ENCODE measurements around the gene PHAF1.

The PHAF1 gene

DNA sequence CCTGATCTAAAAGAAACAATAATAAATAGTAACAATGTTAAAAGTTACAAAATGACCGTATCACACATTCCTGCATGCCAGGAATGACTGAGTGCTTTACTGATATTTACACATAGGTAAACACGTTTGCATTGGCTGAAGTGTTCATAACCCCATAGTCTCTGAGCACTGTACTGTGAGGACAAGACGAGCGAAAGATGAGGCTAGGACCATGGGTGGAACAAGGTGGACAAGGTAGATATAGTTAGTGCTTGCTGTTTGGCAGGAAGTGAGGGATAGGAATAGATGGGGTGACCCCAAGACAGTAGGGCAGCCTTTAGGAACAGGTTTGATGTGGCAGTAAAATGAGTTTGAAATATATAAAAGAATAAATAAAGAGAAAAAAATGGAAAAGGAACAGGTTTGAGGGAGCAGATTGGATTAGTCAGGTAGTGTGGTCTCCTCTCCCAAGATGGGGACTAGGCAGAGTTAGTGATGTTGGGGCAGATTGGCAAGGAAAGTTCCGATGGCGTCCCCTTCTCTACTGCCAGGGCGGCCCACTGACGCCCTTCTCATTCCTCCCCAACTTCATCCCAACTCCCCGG is 81.8 kb downstream of the PHAF1 start:
- H3K9me2 ChIP-seq (ENCODE audit: low read depth, low read length): no peaks in the 10 kb centered on the region
- peaks cover 31% of the 10 kb centered on the region for H3K36me3 ChIP-seq (ENCODE audit: insufficient read depth, low read length)
- H3K4me2 ChIP-seq (ENCODE audit: low read length): no peak overlapping the region
- no peaks in the 10 kb centered on the region for H4K20me1 ChIP-seq (ENCODE audit: insufficient read depth, low read length)
- H3K4me3 ChIP-seq (ENCODE audit: low read depth, low read length, poor library complexity, severe bottlenecking): no peak overlapping the region
- peaks cover 15% of the 10 kb centered on the region for H3K4me1 ChIP-seq (ENCODE audit: insufficient read depth, low read length, severe bottlenecking)
- TF ChIP-seq, protein P1, sequence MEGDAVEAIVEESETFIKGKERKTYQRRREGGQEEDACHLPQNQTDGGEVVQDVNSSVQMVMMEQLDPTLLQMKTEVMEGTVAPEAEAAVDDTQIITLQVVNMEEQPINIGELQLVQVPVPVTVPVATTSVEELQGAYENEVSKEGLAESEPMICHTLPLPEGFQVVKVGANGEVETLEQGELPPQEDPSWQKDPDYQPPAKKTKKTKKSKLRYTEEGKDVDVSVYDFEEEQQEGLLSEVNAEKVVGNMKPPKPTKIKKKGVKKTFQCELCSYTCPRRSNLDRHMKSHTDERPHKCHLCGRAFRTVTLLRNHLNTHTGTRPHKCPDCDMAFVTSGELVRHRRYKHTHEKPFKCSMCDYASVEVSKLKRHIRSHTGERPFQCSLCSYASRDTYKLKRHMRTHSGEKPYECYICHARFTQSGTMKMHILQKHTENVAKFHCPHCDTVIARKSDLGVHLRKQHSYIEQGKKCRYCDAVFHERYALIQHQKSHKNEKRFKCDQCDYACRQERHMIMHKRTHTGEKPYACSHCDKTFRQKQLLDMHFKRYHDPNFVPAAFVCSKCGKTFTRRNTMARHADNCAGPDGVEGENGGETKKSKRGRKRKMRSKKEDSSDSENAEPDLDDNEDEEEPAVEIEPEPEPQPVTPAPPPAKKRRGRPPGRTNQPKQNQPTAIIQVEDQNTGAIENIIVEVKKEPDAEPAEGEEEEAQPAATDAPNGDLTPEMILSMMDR (IDR thresholded peaks at IDR 0.05; ENCODE audit: low read length): no peak
- no peak for TF ChIP-seq EZH2 (IDR thresholded peaks at IDR 0.05; ENCODE audit: borderline replicate concordance, low read length)
- H3K79me2 ChIP-seq (ENCODE audit: insufficient read depth, low read length): peaks cover 16% of the 10 kb centered on the region
- no peaks in the 10 kb centered on the region for H3K9me3 ChIP-seq (ENCODE audit: low read length)
- no peak overlapping the region for H3K27ac ChIP-seq (ENCODE audit: low read depth, low read length, poor library complexity, severe bottlenecking)
- no peak overlapping the region for H3K9ac ChIP-seq (ENCODE audit: low read length)
- H3K27me3 ChIP-seq (ENCODE audit: insufficient read depth, low read length): no peaks in the 10 kb centered on the region
- H2AFZ ChIP-seq (ENCODE audit: low read length): no peak overlapping the region
- H3F3A ChIP-seq (ENCODE audit: insufficient read depth, low read length): no peaks in the 10 kb centered on the region

DNA sequence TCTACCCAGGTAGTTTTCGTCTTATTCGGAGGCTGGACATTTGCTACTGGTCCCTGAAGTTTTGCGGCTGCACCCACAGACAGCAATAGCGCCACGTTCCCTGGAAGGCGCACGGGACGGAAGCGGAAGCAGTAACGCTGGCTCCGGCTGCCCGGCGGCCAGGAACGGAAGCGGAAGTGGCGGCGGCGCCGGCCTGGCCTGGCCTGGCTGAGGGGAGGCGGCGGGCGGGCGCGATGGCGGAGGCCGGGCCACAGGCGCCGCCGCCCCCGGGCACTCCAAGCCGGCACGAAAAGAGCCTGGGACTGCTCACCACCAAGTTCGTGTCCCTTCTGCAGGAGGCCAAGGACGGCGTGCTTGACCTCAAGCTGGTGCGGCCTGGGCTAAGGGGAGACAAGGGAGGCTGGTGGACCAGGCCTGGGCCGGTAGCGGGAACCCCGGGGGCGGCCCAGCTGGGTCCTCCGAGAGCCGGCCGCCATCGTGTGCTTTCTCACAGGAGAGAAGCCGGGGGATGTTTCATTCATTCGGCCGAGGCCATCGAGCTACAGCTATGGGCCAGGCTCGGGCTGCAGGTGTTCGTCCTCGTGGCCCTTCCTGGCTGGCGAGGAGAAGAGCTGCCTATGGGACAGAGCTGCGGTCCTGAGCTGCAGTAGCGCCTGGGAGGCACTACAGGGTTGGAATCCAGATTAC is 82.4 kb downstream of the PHAF1 start, which contains the start of gene E2F4:
Gene E2F4, plus strand, starts transcription at position 161 of the 687 bp plus-strand sequence. Its CDS starts 73 bp downstream, at position 234.
- no peaks in the 10 kb centered on the region for H3K27me3 ChIP-seq (ENCODE audit: insufficient read depth, low read length)
- H3K9ac ChIP-seq (ENCODE audit: low read length): peak within 1 kb of the TSS; percentile 97
- peaks cover 15% of the 10 kb centered on the region for H3K4me1 ChIP-seq (ENCODE audit: insufficient read depth, low read length, severe bottlenecking)
- no peaks in the 10 kb centered on the region for H3K9me3 ChIP-seq (ENCODE audit: low read length)
- peaks cover 37% of the 10 kb centered on the region for H3K36me3 ChIP-seq (ENCODE audit: insufficient read depth, low read length)
- H2AFZ ChIP-seq (ENCODE audit: low read length): no peak within 1 kb of the TSS
- no peak for TF ChIP-seq EZH2 (IDR thresholded peaks at IDR 0.05; ENCODE audit: borderline replicate concordance, low read length)
- TF ChIP-seq, protein P1 (IDR thresholded peaks at IDR 0.05; ENCODE audit: low read length): no peak
- H3K4me2 ChIP-seq (ENCODE audit: low read length): peak within 1 kb of the TSS; percentile 99
- H3K27ac ChIP-seq (ENCODE audit: low read depth, low read length, poor library complexity, severe bottlenecking): no peak within 1 kb of the TSS
- H3K4me3 ChIP-seq (ENCODE audit: low read depth, low read length, poor library complexity, severe bottlenecking): peak within 1 kb of the TSS; percentile 98
- H3K9me2 ChIP-seq (ENCODE audit: low read depth, low read length): no peaks in the 10 kb centered on the region
- peaks cover 16% of the 10 kb centered on the region for H3K79me2 ChIP-seq (ENCODE audit: insufficient read depth, low read length)
- H4K20me1 ChIP-seq (ENCODE audit: insufficient read depth, low read length): no peaks in the 10 kb centered on the region
- no peaks in the 10 kb centered on the region for H3F3A ChIP-seq (ENCODE audit: insufficient read depth, low read length)

DNA sequence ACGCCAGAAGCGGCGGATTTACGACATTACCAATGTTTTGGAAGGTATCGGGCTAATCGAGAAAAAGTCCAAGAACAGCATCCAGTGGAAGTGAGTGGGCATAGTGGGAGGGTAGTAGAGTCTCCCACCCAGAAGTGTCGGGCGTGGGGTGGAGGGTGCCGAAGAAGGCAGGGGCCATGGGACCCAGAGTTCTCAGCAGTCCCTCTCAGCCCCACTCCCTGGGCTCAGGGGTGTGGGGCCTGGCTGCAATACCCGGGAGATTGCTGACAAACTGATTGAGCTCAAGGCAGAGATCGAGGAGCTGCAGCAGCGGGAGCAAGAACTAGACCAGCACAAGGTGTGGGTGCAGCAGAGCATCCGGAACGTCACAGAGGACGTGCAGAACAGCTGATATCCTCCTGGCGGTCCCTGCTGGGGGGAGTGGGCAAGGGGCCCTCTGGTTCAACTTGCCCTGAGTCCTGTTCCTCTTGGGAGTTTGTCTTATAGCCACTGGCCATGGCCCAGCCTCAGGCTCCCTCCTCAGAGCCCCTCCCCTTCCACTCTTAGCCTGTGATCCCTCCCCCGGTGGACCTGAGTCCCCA is 83.1 kb downstream of the PHAF1 start:
- no peak overlapping the region for H3K27ac ChIP-seq (ENCODE audit: low read depth, low read length, poor library complexity, severe bottlenecking)
- no peak overlapping the region for H2AFZ ChIP-seq (ENCODE audit: low read length)
- no peaks in the 10 kb centered on the region for H3K27me3 ChIP-seq (ENCODE audit: insufficient read depth, low read length)
- peaks cover 45% of the 10 kb centered on the region for H3K36me3 ChIP-seq (ENCODE audit: insufficient read depth, low read length)
- H3F3A ChIP-seq (ENCODE audit: insufficient read depth, low read length): no peaks in the 10 kb centered on the region
- H3K9ac ChIP-seq (ENCODE audit: low read length): peak overlapping the region; percentile 97
- H4K20me1 ChIP-seq (ENCODE audit: insufficient read depth, low read length): no peaks in the 10 kb centered on the region
- H3K4me1 ChIP-seq (ENCODE audit: insufficient read depth, low read length, severe bottlenecking): peaks cover 17% of the 10 kb centered on the region
- no peaks in the 10 kb centered on the region for H3K9me2 ChIP-seq (ENCODE audit: low read depth, low read length)
- peak overlapping the region; percentile 99 for H3K4me2 ChIP-seq (ENCODE audit: low read length)
- H3K4me3 ChIP-seq (ENCODE audit: low read depth, low read length, poor library complexity, severe bottlenecking): peak overlapping the region; percentile 98
- H3K79me2 ChIP-seq (ENCODE audit: insufficient read depth, low read length): peaks cover 16% of the 10 kb centered on the region
- TF ChIP-seq, protein P1 (IDR thresholded peaks at IDR 0.05; ENCODE audit: low read length): no peak
- H3K9me3 ChIP-seq (ENCODE audit: low read length): no peaks in the 10 kb centered on the region
